Measurements from ENCODE around the gene DCLK1.

GRCh38 chr13:35720690-35721554 lies 410.3 kb downstream of the DCLK1 start:
- TF ChIP-seq NFRKB (IDR thresholded peaks at IDR 0.05) (no peak), L3MBTL2 (conservative IDR thresholded peaks at IDR 0.05) (no peak), FOXK2 (IDR thresholded peaks at IDR 0.05) (no peak), BHLHE40 (IDR thresholded peaks at IDR 0.05; ENCODE audit: borderline replicate concordance) (no peak), SP1 (IDR thresholded peaks at IDR 0.05) (no peak), ZNF384 (IDR thresholded peaks at IDR 0.05) (no peak), PKNOX1 (IDR thresholded peaks at IDR 0.05) (no peak), TARDBP (IDR thresholded peaks at IDR 0.05) (no peak), SUZ12 (IDR thresholded peaks at IDR 0.05) (no peak), LEF1 (IDR thresholded peaks at IDR 0.05; ENCODE audit: borderline replicate concordance) (no peak), HDGF (IDR thresholded peaks at IDR 0.05; ENCODE audit: borderline replicate concordance) (no peak)

All from HEK293T (cell line).